Mesenteric fat pad (tissue), 1 donor: ENCODE results near the gene TEX101. TPM values are rescaled to one million over a fixed set of nuclear protein-coding genes. Genes with fewer than 3 reads are reported as not detected.
"Not testable (repeated sequence)": the region's sequence is repeated elsewhere in the genome, so short reads cannot be mapped to it uniquely, and the experiment has no call there.

Source experiments
- DNase-seq: peaks from one replicate; pipeline ENCODE4 v3.0.0-alpha.2; 2020; ENCODE audit warnings: low spot score
- long read RNA-seq: library from polyadenylated mRNA; unstranded; transcript quantifications from one replicate; pipeline ENCODE4 v2.0.0, GENCODE V29; 2020
- total RNA-seq: library from RNA; stranded (reverse); fragmentation: NEBNext Ultra II Directional; extraction: Animal tissue kit (Norgen Biotek cat#: 25700); gene quantifications from one replicate; pipeline ENCODE4 v1.2.1, GENCODE V29; 2021
- donor health status: DM: yes; HTN: yes; CAD: no.

The TEX101 gene, protein sequence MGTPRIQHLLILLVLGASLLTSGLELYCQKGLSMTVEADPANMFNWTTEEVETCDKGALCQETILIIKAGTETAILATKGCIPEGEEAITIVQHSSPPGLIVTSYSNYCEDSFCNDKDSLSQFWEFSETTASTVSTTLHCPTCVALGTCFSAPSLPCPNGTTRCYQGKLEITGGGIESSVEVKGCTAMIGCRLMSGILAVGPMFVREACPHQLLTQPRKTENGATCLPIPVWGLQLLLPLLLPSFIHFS
- not detected for total RNA-seq
- long read RNA-seq = 0 reads

DNA sequence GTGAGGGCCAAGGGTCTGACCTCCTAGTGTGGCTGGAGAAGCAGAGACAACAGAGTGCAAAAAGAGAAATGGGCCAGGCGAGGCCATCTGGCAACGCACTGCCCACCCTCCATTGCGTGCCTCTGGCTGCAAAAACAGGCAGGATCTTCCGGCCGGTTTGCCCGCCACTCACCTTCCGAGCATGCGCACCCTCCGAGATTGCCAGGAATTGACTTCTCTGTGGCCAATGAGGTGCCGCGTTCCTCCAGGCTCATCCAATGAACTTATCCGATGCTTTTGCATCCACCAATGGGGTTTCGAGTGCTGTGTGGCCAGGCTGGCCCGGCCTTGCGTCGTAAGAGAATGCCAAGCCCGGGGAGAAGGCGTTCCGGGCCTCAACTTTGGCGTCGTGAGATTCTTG lies at the start of gene TEX101:
Gene TEX101 (plus strand): TSS at position 337 of the 400 bp plus-strand sequence. CDS start 1,030 bp downstream, outside the sequence.
- DNase-seq = no peak

DNA sequence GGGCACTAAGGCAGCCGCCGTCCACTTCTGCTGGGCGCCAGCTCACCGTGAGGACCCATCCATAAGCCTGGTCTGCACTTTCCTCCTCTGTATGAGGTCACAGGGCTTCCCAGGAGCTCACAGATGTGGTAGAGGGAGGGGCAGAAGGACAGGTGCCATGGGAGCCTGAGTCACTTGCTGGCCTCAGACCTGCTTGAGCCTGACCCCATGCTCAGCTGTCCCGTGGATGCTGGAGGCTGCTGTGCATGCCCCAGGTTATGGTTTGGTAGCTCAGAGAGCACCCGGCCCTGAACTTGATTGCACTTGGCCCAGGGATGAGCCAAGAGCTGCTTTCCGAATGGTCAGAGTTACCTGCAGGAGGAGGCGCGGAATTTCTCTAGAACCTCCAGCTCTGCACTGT lies 49.0 kb upstream of the TEX101 start:
- DNase-seq = not testable (repeated sequence)

DNA sequence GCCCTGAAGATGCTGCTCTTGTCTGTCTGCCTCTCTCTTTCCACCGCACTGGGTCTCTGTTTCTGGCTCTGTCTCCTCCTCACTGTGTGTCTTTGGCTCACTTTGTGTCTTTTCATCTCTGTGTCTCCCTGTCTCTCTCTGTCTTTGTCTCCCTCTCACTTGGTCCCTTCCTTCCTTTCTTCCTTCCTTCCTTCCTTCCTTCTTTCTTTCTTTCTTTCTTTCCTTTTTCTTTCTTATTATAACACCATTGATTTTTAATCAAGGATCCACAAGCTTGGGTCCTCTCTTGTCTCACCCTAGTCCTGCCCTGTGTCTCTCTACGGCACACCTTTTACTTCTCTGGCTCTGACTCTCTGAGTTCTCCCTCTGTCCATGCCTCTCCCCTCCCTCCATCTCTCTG lies 46.9 kb upstream of the TEX101 start:
- DNase-seq = no peak

DNA sequence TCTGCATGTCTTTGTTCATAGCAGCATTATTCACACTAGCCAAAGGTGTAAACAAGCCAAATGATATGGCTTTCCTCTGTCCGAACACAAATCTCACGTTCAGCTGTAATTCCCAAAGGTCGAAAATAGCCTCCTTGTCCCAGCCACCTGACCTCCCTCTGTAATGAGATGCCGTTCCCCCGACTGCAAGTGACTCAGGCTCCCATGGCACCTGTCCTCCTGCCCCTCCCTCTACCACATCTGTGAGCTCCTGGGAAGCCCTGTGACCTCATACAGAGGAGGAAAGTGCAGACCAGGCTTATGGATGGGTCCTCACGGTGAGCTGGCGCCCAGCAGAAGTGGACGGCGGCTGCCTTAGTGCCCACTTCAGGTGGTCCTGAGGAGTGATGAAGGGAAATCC lies 45.8 kb upstream of the TEX101 start:
- not testable (repeated sequence) for DNase-seq

DNA sequence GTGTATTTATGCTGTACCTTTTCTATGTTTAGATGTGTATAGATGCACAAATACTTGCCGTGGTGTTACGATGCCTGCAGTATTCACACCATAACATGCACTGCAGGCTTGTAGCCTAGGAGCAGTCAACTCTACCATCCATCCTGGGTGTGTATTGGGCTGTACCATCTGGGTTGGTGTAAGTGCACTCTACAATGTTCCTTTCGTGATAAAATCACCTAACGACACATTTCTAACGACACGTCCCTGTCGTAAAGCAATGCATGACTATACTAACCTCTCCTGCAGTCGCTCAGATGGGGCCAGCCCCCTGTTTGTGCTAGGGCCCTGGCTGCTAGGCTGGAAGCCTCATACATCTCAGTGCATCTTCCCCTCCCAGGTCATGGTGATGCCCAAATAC lies 42.8 kb upstream of the TEX101 start:
- no peak for DNase-seq

DNA sequence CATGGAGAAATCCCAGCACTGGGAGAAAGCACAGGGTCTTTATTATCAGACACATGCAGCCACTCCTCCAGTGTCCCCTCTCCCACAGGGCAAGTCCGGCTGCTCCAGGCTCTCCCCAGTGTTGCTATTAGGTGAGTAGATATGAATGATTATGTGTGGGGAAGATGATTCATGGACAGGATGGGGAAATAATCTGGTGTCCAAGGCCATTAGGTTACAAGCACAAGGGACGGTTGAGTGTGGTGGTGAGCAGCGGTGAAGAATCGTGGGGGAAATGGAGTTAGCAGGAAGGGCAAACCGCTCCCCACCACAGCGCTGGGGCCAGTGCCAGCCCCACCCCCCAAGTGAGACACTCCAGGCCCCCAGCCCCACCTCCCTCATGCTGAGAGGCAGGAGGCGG lies 42.2 kb upstream of the TEX101 start:
- no peak for DNase-seq

DNA sequence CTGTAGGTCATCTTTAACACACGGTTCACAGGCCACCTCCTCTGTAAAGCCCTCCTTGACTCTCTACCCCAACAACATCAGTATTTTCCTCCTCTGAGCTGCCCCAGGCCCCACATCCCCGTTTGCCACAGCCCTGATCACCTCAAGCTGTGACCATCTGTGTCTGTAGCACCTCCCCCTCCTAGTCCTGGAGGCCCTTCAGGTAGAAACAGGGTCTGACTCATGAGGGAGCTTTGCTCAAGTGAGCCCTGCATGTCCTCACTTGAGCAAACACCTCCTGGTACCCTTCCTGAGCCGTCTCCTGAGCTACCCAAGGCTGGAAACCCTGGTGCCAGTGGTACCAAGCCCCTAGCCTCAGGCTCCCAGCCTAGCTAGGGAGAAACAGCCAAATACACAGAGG lies 37.1 kb upstream of the TEX101 start:
- DNase-seq = not testable (repeated sequence)

DNA sequence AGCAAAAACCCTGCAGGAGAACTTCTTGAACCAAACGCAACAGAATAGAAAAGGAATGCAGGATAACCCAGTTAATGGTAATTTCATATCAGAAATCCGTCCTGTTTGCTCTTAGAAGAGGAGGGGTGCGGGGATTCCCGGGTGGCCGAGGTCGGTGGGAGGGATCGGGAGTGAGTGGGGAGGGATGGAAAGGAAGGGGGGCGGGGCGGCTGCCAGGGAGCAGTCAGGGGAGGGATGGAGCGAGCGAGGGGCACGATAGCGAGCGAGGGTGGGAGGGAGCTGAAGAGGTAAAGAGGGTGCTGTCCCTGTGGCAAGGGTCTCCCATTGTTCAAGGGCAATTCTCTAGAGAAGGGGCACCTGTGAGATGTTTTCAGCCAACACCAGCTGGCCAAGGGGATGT lies 34.7 kb upstream of the TEX101 start:
- DNase-seq = no peak

DNA sequence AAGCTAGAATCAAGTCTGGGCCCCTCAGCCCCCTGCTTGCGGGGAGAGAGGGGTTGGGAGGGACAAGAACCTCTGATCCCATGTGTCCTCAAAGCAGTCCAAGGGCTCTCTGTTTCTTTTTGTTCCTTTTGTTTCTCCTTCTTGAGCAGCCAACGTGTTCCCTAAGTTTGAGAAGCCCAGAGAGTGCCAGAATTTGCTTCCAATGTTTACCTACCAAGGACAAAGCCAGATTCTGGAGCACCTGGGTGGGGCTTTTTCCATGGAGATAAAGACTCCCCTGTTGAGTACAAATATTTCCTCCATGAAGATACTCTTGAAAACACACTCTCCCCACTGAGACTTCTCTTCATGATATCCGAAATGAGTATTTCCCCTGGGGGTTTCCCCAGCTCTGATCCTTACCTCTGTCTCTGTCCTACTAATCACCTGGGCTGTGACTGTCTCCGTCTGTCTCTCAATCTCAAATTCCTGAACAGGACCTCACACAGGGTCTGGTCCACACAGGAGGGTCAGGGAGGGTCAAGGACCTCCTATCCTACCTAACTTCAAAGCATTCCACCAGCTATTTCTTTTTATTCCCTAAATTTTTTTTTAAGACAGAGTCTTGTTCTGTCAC lies 33.8 kb upstream of the TEX101 start:
- no peak for DNase-seq

DNA sequence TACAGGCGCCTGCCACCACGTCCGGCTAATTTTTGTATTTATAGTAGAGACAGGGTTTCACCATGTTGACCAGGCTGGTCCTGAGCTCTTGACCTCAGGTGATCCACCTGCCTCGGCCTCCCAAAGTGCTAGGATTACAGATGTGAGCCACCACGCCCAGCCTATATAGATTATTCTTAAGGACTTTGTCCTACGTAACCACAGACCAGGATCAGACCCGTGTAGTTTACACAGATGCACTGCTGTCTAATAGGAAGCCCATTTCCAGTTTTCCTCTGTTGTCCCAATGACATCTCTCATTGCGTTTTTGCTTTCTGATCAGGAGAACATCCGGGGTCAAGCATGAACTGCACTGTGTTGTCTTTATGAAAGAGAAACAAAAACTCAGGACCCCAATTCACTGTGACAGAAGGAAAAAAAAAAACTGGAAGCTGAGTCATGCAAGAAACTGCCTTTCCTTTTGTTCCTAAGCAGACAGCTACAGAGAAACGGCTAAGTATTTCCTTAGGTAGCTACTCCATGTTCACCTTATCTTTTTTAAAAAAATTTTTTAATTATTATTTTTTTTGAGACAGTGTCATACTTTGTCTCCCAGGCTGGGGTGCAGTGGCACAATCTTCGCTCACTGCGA lies 32.0 kb upstream of the TEX101 start:
- not testable (repeated sequence) for DNase-seq

DNA sequence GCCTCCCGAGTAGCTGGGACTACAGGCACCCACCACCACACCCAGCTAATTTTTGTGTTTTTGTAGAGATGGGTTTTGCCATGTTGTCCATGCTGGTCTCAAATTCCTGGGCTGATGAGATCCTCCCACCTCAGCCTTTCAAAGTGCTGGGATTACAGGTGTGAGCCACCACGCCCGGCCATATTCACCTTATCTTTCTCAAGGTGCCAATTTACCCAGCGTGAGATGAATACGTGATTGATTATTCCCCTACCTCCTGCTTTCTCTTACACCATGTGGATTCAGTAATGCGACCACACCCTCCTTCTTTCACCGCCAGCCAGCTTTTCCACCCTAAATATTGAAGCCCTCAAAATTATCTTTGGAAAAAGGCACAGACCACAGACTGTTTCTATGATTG lies 31.4 kb upstream of the TEX101 start:
- not testable (repeated sequence) for DNase-seq

DNA sequence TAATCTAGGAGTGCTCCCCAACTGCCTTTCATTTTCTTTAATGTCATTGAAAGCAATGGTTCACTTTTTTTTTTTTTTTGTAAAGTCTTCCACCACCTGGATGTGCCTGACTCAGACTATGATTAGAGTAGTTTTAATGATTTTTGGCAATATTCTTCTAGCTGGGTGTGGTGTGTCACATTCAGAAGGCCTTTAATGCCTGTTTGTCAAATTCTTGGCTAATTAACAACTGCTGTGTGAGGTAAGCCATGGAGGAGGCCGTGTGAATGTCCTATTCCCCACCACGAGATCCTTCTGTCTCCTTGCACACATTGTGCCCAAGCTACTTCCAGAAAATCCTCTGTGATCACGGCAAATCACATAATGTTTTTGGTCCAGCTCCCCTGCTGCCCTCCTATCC lies 30.9 kb upstream of the TEX101 start:
- DNase-seq = not testable (repeated sequence)

DNA sequence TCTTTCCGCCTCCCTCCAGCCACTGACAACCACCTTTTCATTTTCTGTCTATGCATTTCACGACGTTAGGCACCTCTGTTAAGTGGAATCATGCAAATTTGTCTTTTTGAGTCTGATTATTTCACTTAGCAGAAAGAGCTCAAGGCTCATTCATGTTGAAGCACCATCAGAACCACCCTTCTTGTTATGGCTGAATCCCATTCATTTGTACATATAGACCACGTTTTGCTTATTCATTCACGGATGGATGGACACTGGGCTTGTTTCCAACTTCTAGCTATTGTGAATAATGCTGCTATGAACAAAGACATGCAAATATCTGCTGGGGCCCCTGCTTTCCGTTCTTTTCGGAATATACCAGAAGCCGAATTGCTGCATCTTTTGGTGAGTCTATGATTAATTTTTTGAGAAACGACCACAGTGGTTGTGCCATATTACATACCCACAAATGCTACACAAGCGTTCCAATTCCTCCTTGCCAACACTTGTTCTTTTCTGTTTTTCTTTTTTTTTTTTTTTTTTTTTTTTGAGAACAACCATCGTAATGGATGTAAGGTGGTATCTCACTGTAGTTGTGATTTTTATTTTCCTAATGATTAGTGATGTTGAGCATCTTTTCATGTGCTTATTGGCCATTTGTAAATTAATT lies 23.7 kb upstream of the TEX101 start:
- not testable (repeated sequence) for DNase-seq

DNA sequence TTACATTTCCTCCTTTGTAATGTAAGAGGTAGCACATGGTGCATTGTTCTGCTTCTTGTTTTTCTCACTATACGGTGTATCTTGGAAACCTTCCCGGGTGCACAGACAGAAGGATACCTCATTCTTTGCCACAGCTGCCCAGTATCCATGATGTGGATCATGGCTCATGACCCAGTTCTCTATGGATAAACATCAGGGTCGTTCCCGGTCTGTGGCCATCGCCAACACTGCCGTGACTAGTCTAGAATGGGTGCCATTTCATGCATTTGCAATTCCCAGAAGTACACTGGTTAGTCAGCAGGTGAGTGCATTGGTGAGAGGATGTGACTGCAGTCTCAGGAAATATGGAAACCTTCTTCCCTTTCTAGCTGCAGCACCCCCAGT lies 23.1 kb upstream of the TEX101 start:
- not testable (repeated sequence) for DNase-seq

DNA sequence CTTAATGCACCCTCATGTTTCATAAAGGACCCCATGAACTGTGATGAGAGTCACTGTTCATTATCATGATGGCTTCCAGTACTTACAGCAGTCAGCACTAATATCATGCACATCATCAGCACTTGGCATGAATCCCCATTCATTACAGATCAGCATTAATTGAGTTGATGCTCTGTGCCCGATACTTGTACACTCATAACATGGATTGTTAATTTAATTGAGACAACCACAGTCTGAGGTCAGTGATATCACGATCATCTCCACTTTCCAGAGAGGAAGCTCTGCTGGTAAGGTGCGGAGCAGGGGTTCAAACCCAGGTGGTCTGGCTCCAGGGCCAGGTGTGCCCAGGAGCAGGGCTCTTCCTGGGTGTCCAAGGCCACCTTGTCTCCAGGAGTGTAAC lies 21.2 kb upstream of the TEX101 start:
- not testable (repeated sequence) for DNase-seq

DNA sequence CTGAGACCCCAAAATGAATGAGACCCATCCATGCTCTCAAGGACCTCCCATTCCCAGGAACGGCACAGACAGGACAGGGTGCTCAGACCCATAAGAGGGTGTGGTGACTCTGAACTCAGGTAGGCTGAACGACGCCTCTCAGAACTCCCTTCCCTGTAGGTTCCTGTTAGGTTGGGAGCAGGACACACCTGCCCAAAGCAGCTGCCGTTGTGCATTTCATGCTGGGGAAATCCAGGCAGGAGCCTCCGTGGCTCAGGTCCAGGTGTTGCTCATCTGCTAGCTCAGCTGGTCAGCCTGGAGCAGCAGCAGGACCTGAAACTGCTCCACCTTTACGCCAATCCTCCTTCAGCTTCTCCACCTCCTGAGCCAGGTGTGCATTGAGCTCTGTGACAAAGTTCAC lies 19.1 kb upstream of the TEX101 start:
- DNase-seq = no peak

DNA sequence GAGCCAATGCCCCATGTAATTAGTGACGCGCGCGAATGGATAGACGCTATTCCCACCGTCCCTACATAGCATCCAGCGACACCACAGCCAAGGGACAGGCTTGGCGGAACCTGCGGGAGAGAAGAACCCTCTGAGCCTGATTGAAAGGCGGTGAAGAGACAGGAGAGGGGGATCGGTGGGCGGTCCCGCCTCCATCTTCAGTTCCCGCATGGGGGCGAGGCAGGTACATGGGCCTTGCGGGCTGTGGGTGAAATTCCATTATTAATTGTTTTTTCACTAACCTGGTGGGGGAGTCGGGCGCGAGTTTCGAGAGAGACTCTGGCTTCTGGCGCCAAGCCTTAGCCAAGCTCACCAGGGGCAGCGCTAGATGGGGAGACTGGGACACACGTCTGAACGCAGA lies 8.4 kb upstream of the TEX101 start:
- DNase-seq = no peak

DNA sequence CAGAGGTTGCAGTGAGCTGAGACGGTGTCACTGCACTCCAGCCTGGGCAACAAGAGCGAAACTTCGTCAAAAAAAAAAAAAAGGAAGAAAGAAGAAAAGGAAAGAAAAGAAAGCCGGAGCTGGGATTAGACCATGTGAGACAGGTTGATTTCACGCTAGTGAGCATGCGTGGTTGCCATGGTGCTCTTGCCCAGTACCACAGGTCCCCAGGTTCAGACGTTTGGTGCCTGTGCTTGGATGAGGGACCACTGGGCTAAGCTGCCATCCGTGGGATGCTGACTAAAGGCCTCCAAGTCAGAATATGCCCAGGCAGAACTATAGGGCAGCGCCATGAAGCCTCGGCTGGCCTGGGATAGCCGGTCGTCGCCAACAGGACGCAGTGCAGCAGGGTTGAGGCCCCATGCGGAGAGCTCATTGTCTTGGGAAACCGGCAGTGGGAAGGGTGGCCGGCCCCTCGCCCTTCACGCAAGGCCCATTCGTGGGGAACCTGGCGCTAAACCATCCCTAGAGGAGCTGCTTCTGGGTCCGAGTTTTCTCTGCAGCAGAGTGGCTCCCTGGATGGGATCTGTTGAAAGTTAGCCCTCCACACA lies 7.2 kb upstream of the TEX101 start:
- DNase-seq = no peak

DNA sequence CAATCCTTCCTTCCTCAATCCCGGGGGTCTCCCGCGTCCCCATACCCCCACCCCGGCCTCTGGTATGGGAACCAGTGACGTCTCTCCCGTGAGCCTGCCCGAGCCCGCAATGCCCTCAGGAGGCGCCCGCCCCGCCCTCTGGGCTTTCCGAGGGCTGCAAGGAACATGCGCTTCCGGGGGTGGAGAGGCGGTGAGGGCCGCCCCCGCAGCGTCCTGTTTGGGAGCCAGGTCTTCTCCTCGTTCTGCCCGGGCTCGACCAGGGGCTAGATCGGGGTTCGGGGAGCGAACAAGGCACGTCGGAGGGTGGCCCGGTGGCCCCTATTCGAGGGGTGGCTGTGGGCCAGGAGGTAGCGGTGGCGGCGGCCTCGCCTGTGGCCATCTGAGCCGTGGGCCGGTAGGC lies 6.6 kb upstream of the TEX101 start:
- no peak for DNase-seq

DNA sequence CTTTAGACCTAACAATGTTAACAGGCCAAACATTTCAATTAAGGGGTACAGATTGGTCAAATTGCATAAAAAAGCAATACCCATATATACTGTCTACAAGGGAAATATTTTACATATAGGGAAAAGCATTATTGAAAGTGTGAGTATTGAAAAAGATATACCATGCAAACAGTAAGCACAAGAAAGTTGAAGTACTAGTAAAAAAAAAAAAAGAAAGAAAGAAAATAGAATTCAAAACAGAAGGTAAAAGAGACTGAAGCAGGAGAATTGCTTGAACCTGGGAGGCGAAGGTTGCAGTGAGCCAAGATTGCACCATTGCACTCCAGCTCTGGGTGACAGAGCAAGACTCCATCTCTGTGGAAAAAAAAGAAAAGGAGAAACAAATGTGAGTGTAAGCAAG lies 5.3 kb upstream of the TEX101 start:
- no peak for DNase-seq

DNA sequence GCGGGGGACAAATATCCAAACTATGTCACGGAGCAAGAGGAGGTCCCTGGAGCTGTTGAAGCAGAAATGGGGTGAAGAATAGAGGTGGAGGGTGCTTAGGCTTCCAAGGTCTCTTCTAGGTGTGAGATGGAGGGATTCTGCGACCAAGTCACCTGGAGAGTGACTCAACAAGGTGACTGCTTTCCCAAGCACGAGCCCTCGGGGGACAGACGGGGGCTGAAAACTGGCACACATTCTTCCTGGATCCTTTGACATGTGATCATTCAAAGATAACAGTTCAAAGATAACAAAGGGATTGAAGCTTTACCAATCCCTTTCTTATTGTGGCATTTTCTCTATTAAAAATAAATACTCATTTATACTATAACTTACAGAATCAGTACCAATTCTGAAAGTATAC lies 2.2 kb upstream of the TEX101 start:
- DNase-seq = no peak
